SK-N-SH treated with all-trans-retinoic acid at 6 μM for 48 hours (cell line): ENCODE data around the gene SEL1L3.

Experiments
- ATAC-seq: fragments of 200-7000 bp; cut with Tn5 transposase; 3 replicates; pipeline ENCODE4 v1.9.1; 2020; ENCODE audit warnings: mild to moderate bottlenecking, moderate library complexity
- ARNTL ChIP-seq: fragments of 450-650 bp; formaldehyde crosslinking; IDR thresholded peaks from 2 replicates; pipeline ENCODE4 v1.5.0; 2020; ENCODE audit warnings: low read depth, mild to moderate bottlenecking, moderate library complexity, borderline replicate concordance
- BACH2 ChIP-seq: fragments of 250-450 bp; sonication (Bioruptor Pico); IDR thresholded peaks from 2 replicates; pipeline ENCODE4 v1.9.0; 2021; ENCODE audit warnings: mild to moderate bottlenecking, borderline replicate concordance
- CREB5 ChIP-seq: fragments of 250-450 bp; sonication (Bioruptor Pico); IDR thresholded peaks from 2 replicates; pipeline ENCODE4 v1.5.1; 2020; ENCODE audit warnings: low read depth, mild to moderate bottlenecking, moderate library complexity
- CSDC2 ChIP-seq: fragments of 250-450 bp; sonication (Bioruptor Pico); IDR thresholded peaks from 2 replicates; pipeline ENCODE4 v1.5.0; 2020; ENCODE audit warnings: mild to moderate bottlenecking, moderate library complexity
- CSRNP3 ChIP-seq: fragments of 250-450 bp; sonication (Bioruptor Pico); IDR thresholded peaks from 2 replicates; pipeline ENCODE4 v1.5.1; 2021; ENCODE audit warnings: mild to moderate bottlenecking, moderate library complexity
- ESRRG ChIP-seq: fragments of 250-450 bp; sonication (Bioruptor Pico); IDR thresholded peaks from 2 replicates; pipeline ENCODE4 v1.6.1; 2021; ENCODE audit warnings: mild to moderate bottlenecking
- GLIS3 ChIP-seq: fragments of 250-450 bp; sonication (Bioruptor Pico); IDR thresholded peaks from 2 replicates; pipeline ENCODE4 v1.5.0; 2020; ENCODE audit warnings: mild to moderate bottlenecking, moderate library complexity
- ISL1 ChIP-seq: fragments of 250-450 bp; sonication (Bioruptor Pico); IDR thresholded peaks from 2 replicates; pipeline ENCODE4 v2.1.2; 2022; ENCODE audit warnings: mild to moderate bottlenecking, moderate library complexity
- OSR1 ChIP-seq: fragments of 250-450 bp; sonication (Bioruptor Pico); IDR thresholded peaks from 2 replicates; pipeline ENCODE4 v1.8.0; 2022; ENCODE audit warnings: moderate library complexity, mild to moderate bottlenecking, inconsistent platforms
- PATZ1 ChIP-seq: fragments of 250-450 bp; sonication (Bioruptor Pico); IDR thresholded peaks from 2 replicates; pipeline ENCODE4 v1.8.0; 2020; ENCODE audit warnings: mild to moderate bottlenecking, moderate library complexity, borderline replicate concordance
- POU6F1 ChIP-seq: fragments of 250-450 bp; sonication (Bioruptor Pico); IDR thresholded peaks from 2 replicates; pipeline ENCODE4 v1.8.0; 2021; ENCODE audit warnings: low read depth, mild to moderate bottlenecking, moderate library complexity, borderline replicate concordance
- PPARA ChIP-seq: fragments of 250-450 bp; sonication (Bioruptor Pico); IDR thresholded peaks from 2 replicates; pipeline ENCODE4 v1.5.0; 2020; ENCODE audit warnings: mild to moderate bottlenecking, borderline replicate concordance
- RARB ChIP-seq: fragments of 250-450 bp; sonication (Bioruptor Pico); IDR thresholded peaks from 2 replicates; pipeline ENCODE4 v1.8.0; 2021; ENCODE audit warnings: mild to moderate bottlenecking, moderate library complexity
- SNAI2 ChIP-seq: fragments of 250-450 bp; sonication (Bioruptor Pico); IDR thresholded peaks from 2 replicates; pipeline ENCODE4 v1.5.0; 2020; ENCODE audit warnings: mild to moderate bottlenecking, moderate library complexity
- TCF4 ChIP-seq: fragments of 250-450 bp; sonication (Bioruptor Pico); IDR thresholded peaks from 2 replicates; pipeline ENCODE4 v1.8.0; 2021; ENCODE audit warnings: mild to moderate bottlenecking, moderate library complexity, borderline replicate concordance
- TOX ChIP-seq: fragments of 250-450 bp; sonication (Bioruptor Pico); IDR thresholded peaks from 2 replicates; pipeline ENCODE4 v1.8.0; 2021; ENCODE audit warnings: mild to moderate bottlenecking, moderate library complexity, borderline replicate concordance
- TSHZ2 ChIP-seq: fragments of 250-450 bp; sonication (Bioruptor Pico); IDR thresholded peaks from 2 replicates; pipeline ENCODE4 v1.5.0; 2020; ENCODE audit warnings: mild to moderate bottlenecking, moderate library complexity
- ZC3H10 ChIP-seq: fragments of 250-450 bp; sonication (Bioruptor Pico); IDR thresholded peaks from 2 replicates; pipeline ENCODE4 v1.5.1; 2021; ENCODE audit warnings: mild to moderate bottlenecking, moderate library complexity
- ZFP3 ChIP-seq: fragments of 250-450 bp; sonication (Bioruptor Pico); IDR thresholded peaks from 2 replicates; pipeline ENCODE4 v1.5.0; 2020; ENCODE audit warnings: mild to moderate bottlenecking, moderate library complexity
- ZFP30 ChIP-seq: fragments of 450-650 bp; formaldehyde crosslinking; IDR thresholded peaks from 2 replicates; pipeline ENCODE4 v1.5.0; 2022; ENCODE audit warnings: mild to moderate bottlenecking, moderate library complexity
- ZNF565 ChIP-seq: fragments of 450-650 bp; formaldehyde crosslinking; conservative IDR thresholded peaks from 2 replicates; pipeline ENCODE4 v1.5.0; 2020; ENCODE audit warnings: low read depth, mild to moderate bottlenecking, moderate library complexity
- ZNF70 ChIP-seq: fragments of 450-650 bp; formaldehyde crosslinking; IDR thresholded peaks from 2 replicates; pipeline ENCODE4 v1.5.0; 2020; ENCODE audit warnings: mild to moderate bottlenecking, moderate library complexity
- ZNF8 ChIP-seq: fragments of 450-650 bp; formaldehyde crosslinking; IDR thresholded peaks from 2 replicates; pipeline ENCODE4 v1.5.0; 2020; ENCODE audit warnings: mild to moderate bottlenecking, moderate library complexity

The SEL1L3 gene

GRCh38 chr4:25903900-25904747 is 41.3 kb upstream of the SEL1L3 start:
- TF ChIP-seq PPARA (CRISPR knock-in tag) (no peak), GLIS3 (no peak), CREB5 (CRISPR knock-in tag) (no peak), POU6F1 (no peak), TOX (no peak), RARB (CRISPR knock-in tag) (no peak), CSDC2 (no peak), ZNF565 (CRISPR knock-in tag) (no peak), SNAI2 (no peak), ZNF70 (no peak), ZNF8 (CRISPR knock-in tag) (no peak), ZFP30 (CRISPR knock-in tag) (no peak), ESRRG (CRISPR knock-in tag) (no peak), BACH2 (CRISPR knock-in tag) (no peak), ZFP3 (CRISPR knock-in tag) (no peak), OSR1 (CRISPR knock-in tag) (no peak), PATZ1 (CRISPR knock-in tag) (no peak), ARNTL (no peak), TSHZ2 (CRISPR knock-in tag) (no peak)
- peak; percentile 33; the same call in 1 of the 3 replicates for ATAC-seq

- no peak for ATAC-seq
- TF ChIP-seq SNAI2 (no peak), TOX (no peak)
Measured at GRCh38 chr4:25901030-25901430, 38.2 kb upstream of the SEL1L3 start.

- ATAC-seq = no peak
- TF ChIP-seq TCF4 (CRISPR knock-in tag) (no peak), BACH2 (CRISPR knock-in tag) (no peak), PATZ1 (CRISPR knock-in tag) (no peak), ZC3H10 (CRISPR knock-in tag) (no peak), GLIS3 (no peak), OSR1 (CRISPR knock-in tag) (no peak), TSHZ2 (CRISPR knock-in tag) (no peak), ISL1 (CRISPR knock-in tag) (no peak), CSDC2 (no peak), ZNF565 (CRISPR knock-in tag) (no peak), RARB (CRISPR knock-in tag) (no peak), CSRNP3 (CRISPR knock-in tag) (no peak)
Measured at GRCh38 chr4:25900310-25900709, 37.5 kb upstream of the SEL1L3 start.
